ENCODE data around the gene EID2. TPM values are rescaled to one million over a fixed set of nuclear protein-coding genes. Genes with fewer than 3 reads are reported as not detected.

EID2 gene
- total RNA-seq, 1 experiment from 2014 or later, result 25.2 TPM

DNA sequence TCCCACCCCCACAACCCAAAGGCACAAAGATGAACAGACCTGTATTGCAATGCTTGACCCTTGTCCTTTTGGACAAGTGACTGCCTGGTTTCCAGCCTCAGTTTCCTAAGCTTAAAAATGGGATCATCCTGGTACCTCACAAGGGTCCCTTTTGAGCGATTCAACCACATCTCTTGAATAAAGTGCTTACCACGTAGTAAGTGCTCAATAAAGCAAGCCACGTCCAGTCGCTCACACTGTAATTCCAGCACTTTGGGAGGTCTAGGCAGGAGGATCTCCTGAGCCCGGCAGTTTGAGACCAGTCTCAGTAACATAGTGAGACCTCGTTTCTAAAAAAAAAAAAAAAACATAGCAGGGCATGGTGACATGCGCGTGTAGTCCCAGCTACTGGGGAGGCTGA is 40.0 kb downstream of the EID2 start:
- Histone ChIP-seq H3K9me3 (ENCODE audit: low read depth, low read length, poor library complexity, severe bottlenecking) (no peaks in the 10 kb centered on the region), H3K27me3 (replicated peaks; ENCODE audit: insufficient read depth, low read depth, low read length, poor library complexity) (peaks cover 20% of the 10 kb centered on the region), H3K4me3 (ENCODE audit: low read depth, low read length, poor library complexity, severe bottlenecking) (no peak overlapping the region), H3K27ac (ENCODE audit: low read depth, low read length, poor library complexity, severe bottlenecking) (no peak overlapping the region), H3K4me1 (ENCODE audit: insufficient read depth, low read length, poor library complexity, severe bottlenecking) (peaks cover 13% of the 10 kb centered on the region), H3K36me3 (ENCODE audit: insufficient read depth, low read length, poor library complexity, severe bottlenecking) (no peaks in the 10 kb centered on the region)
- intact Hi-C loops (cut with micrococcal nuclease; ENCODE audit: unreplicated experiment), result no loop called here
- ChIA-PET POLR2A (ENCODE audit: low non-redundant PET) (no interaction called here), CTCF (interaction anchor here (0.6 kb wide), 2 partner anchors 11 to 55 kb away, joined by 4 to 6 read pairs; partner anchors contain the start of gene SUPT5H)
- BruUV-seq (replicated peaks), result no TSS peak
- no peak for DNase-seq (ENCODE audit: low spot score)
- TF ChIP-seq, protein P1, sequence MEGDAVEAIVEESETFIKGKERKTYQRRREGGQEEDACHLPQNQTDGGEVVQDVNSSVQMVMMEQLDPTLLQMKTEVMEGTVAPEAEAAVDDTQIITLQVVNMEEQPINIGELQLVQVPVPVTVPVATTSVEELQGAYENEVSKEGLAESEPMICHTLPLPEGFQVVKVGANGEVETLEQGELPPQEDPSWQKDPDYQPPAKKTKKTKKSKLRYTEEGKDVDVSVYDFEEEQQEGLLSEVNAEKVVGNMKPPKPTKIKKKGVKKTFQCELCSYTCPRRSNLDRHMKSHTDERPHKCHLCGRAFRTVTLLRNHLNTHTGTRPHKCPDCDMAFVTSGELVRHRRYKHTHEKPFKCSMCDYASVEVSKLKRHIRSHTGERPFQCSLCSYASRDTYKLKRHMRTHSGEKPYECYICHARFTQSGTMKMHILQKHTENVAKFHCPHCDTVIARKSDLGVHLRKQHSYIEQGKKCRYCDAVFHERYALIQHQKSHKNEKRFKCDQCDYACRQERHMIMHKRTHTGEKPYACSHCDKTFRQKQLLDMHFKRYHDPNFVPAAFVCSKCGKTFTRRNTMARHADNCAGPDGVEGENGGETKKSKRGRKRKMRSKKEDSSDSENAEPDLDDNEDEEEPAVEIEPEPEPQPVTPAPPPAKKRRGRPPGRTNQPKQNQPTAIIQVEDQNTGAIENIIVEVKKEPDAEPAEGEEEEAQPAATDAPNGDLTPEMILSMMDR (conservative IDR thresholded peaks at IDR 0.05; ENCODE audit: low read depth, low read length), result no peak
- TF ChIP-seq EZH2 (IDR thresholded peaks at IDR 0.05; ENCODE audit: borderline replicate concordance, low read depth, low read length, poor library complexity, severe bottlenecking), result no peak

DNA sequence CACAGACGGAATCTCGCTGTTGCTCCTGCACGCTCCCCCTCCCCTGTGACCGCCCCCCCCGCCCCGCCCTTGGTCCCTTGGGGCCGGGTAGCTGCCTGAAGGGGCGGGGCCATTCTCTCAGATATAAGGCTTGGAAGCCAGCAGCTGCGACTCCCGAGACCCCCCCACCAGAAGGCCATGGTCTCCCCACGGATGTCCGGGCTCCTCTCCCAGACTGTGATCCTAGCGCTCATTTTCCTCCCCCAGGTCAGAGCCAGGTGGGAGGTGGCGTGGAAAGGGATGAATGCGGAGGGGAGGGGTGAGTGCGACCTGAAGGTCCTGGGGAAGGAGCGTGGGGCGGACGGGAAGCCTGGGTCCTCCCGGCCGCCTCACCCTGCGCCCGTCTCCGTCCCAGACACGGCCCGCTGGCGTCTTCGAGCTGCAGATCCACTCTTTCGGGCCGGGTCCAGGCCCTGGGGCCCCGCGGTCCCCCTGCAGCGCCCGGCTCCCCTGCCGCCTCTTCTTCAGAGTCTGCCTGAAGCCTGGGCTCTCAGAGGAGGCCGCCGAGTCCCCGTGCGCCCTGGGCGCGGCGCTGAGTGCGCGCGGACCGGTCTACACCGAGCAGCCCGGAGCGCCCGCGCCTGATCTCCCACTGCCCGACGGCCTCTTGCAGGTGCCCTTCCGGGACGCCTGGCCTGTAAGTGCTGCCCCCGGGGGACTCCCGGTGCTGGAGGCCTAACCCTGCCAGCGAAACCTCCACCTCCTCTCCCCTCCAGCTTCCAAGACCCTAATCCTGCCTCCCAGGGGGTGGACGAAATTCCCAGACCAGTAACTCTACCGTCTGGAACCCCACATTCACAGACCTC is 40.9 kb downstream of the EID2 start, which contains the start of gene DLL3:
TSS of gene DLL3 (plus strand) at position 150 of the 845 bp plus-strand sequence. CDS start at position 178, 28 bp downstream.
- DNase-seq (ENCODE audit: low spot score), result peak; percentile 47
- peaks cover 13% of the 10 kb centered on the region for H3K4me1 ChIP-seq (ENCODE audit: insufficient read depth, low read length, poor library complexity, severe bottlenecking)
- ChIA-PET POLR2A (ENCODE audit: low non-redundant PET) (no interaction called here), CTCF (interaction anchor here (1.0 kb wide), 1 partner anchor 46 kb away, joined by 3 read pairs; no protein-coding TSS in a partner anchor)
- H3K36me3 ChIP-seq (ENCODE audit: insufficient read depth, low read length, poor library complexity, severe bottlenecking), result no peaks in the 10 kb centered on the region
- intact Hi-C loops (cut with micrococcal nuclease; ENCODE audit: unreplicated experiment), result no loop called here
- BruUV-seq (replicated peaks), result no TSS peak
- no peak for TF ChIP-seq EZH2 (IDR thresholded peaks at IDR 0.05; ENCODE audit: borderline replicate concordance, low read depth, low read length, poor library complexity, severe bottlenecking)
- TF ChIP-seq, protein P1 (conservative IDR thresholded peaks at IDR 0.05; ENCODE audit: low read depth, low read length), result no peak
- no peak within 1 kb of the TSS for H3K27ac ChIP-seq (ENCODE audit: low read depth, low read length, poor library complexity, severe bottlenecking)
- no peaks in the 10 kb centered on the region for H3K9me3 ChIP-seq (ENCODE audit: low read depth, low read length, poor library complexity, severe bottlenecking)
- H3K27me3 ChIP-seq (replicated peaks; ENCODE audit: insufficient read depth, low read depth, low read length, poor library complexity), result peaks cover 20% of the 10 kb centered on the region
- peak within 1 kb of the TSS; percentile 26 for H3K4me3 ChIP-seq (ENCODE audit: low read depth, low read length, poor library complexity, severe bottlenecking)

DNA sequence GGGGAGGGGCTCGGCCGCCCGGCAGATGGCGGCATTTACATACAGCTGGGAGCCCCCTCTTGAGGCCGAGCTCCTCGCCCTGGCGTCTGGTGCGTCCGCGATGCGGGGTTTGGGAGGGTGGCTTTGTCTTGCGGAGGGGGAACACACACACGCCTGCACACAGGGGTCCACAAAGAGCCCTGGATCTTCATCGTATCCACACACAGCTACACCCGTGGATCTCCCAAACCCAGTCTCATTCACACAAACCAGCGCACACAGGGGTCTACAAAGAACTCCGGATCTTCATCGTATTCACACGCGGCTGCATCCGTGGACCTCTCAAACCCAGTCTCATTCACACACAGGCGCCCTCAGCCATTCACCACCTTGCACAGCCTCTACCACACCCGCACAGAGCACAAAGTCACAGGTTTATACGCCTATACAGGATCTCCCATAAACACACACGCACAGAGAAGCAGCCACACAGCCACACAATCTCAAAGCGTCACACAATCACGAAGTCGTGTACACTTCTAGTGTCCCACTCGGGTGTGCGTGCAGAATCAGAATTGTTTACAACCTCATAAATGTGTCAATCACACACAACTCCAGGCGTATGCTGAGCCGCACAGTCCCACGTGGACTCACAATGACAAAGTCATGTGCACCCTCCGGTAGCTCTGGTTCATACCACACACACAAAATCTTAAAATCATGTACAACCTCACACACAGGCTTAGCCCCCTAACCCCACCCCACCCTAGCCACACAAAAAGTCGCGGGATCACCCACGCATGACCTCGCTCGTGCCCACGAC is 41.8 kb downstream of the EID2 start:
- ChIA-PET CTCF (interaction anchor here (0.6 to 1.0 kb wide), 3 partner anchors 30 to 45 kb away, joined by 3 read pairs; no protein-coding TSS in a partner anchor), POLR2A (ENCODE audit: low non-redundant PET) (no interaction called here)
- Histone ChIP-seq H3K4me1 (ENCODE audit: insufficient read depth, low read length, poor library complexity, severe bottlenecking) (peaks cover 13% of the 10 kb centered on the region), H3K27me3 (replicated peaks; ENCODE audit: insufficient read depth, low read depth, low read length, poor library complexity) (peaks cover 20% of the 10 kb centered on the region), H3K9me3 (ENCODE audit: low read depth, low read length, poor library complexity, severe bottlenecking) (no peaks in the 10 kb centered on the region), H3K27ac (ENCODE audit: low read depth, low read length, poor library complexity, severe bottlenecking) (no peak overlapping the region), H3K4me3 (ENCODE audit: low read depth, low read length, poor library complexity, severe bottlenecking) (peak overlapping the region; percentile 26), H3K36me3 (ENCODE audit: insufficient read depth, low read length, poor library complexity, severe bottlenecking) (no peaks in the 10 kb centered on the region)
- TF ChIP-seq, protein P1 (conservative IDR thresholded peaks at IDR 0.05; ENCODE audit: low read depth, low read length), result peak; percentile 59
- TF ChIP-seq EZH2 (IDR thresholded peaks at IDR 0.05; ENCODE audit: borderline replicate concordance, low read depth, low read length, poor library complexity, severe bottlenecking), result no peak
- intact Hi-C loops (cut with micrococcal nuclease; ENCODE audit: unreplicated experiment), result no loop called here
- BruUV-seq (replicated peaks), result no TSS peak
- DNase-seq (ENCODE audit: low spot score), result peak; percentile 65

All from A673 (cell line).